NT2/D1 (cell line): Measurements from ENCODE around the gene CD52.

ENCODE experiments used
- SUZ12 ChIP-seq: IDR thresholded peaks from 2 replicates; pipeline ENCODE4 v1.6.1; 2011; ENCODE audit not compliant: insufficient read length, insufficient read depth; ENCODE audit errors: extremely low read depth
- ZNF274 ChIP-seq: IDR thresholded peaks from 2 replicates; pipeline ENCODE4 v1.6.1; 2011; ENCODE audit warnings: mild to moderate bottlenecking, low read depth, low read length

- no peak for TF ChIP-seq ZNF274
- no peak for TF ChIP-seq SUZ12
Measured at GRCh38 chr1:26317612-26318337, at the start of gene CD52.
